ENCODE measurements around the gene TRIM71.

The TRIM71 gene

DNA sequence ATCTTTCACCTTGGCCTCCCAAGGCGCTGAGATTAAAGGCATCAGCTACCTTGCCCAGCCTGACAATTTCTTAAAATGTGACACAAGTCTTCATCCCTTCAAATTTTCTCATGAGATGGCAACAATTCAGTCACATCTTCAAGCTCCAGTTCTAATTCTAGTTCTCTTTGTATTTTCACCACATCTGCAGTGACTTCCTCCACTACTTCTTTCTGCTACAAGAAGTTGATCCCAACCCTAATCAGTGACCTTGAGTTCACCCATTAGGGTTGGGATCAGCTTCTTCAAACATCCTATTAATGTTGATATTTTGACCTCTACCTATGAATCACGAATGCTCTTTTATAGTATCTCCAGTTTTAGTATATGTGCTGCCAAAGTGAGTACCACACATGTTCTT, 59.8 kb downstream of the TRIM71 start:
- no peaks in the 10 kb centered on the region for H3K36me3 ChIP-seq (ENCODE audit: control insufficient read depth, insufficient read depth, low read length)
- H3K4me3 ChIP-seq (ENCODE audit: low read length): no peak overlapping the region
- no peak overlapping the region for H3K27ac ChIP-seq (ENCODE audit: low read depth, low read length)
- no peak overlapping the region for H3K9ac ChIP-seq (ENCODE audit: low read length)
- H3K4me1 ChIP-seq (ENCODE audit: control insufficient read depth, insufficient read depth, low read length): peaks cover 11% of the 10 kb centered on the region
- no peaks in the 10 kb centered on the region for H3K27me3 ChIP-seq (ENCODE audit: control insufficient read depth, insufficient read depth, low read length)

- no peak overlapping the region for H3K9ac ChIP-seq (ENCODE audit: low read length)
- H3K27ac ChIP-seq (ENCODE audit: low read depth, low read length): no peak overlapping the region
- no peaks in the 10 kb centered on the region for H3K4me1 ChIP-seq (ENCODE audit: control insufficient read depth, insufficient read depth, low read length)
- H3K4me3 ChIP-seq (ENCODE audit: low read length): no peak overlapping the region
- no peaks in the 10 kb centered on the region for H3K36me3 ChIP-seq (ENCODE audit: control insufficient read depth, insufficient read depth, low read length)
- no peaks in the 10 kb centered on the region for H3K27me3 ChIP-seq (ENCODE audit: control insufficient read depth, insufficient read depth, low read length)
Observed at GRCh38 chr3:32880225-32880624, 62.4 kb downstream of the TRIM71 start.

- H3K27ac ChIP-seq (ENCODE audit: low read depth, low read length): no peak overlapping the region
- H3K4me3 ChIP-seq (ENCODE audit: low read length): no peak overlapping the region
- no peaks in the 10 kb centered on the region for H3K36me3 ChIP-seq (ENCODE audit: control insufficient read depth, insufficient read depth, low read length)
- H3K27me3 ChIP-seq (ENCODE audit: control insufficient read depth, insufficient read depth, low read length): no peaks in the 10 kb centered on the region
- no peaks in the 10 kb centered on the region for H3K4me1 ChIP-seq (ENCODE audit: control insufficient read depth, insufficient read depth, low read length)
- H3K9ac ChIP-seq (ENCODE audit: low read length): no peak overlapping the region
Observed at GRCh38 chr3:32881624-32882023, 63.8 kb downstream of the TRIM71 start.

DNA sequence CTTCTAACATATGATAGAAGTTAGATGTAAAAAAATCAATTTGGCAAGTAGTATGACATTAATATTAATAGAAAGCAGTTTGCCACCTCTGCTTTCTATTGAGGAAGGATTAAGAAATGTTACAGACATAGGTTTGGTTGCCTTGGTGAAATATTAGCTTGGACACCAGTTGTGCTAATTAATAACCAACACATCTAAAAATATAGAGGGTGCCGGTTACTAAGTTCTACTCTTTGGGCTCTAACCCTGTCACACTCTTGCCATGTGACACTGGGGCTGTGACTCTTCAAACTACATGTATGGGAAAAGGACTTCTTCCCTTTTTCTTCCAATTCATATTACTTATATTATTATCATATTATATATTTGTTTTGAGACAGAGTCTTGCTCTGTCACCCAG, 64.4 kb downstream of the TRIM71 start:
- H3K36me3 ChIP-seq (ENCODE audit: control insufficient read depth, insufficient read depth, low read length): no peaks in the 10 kb centered on the region
- H3K4me1 ChIP-seq (ENCODE audit: control insufficient read depth, insufficient read depth, low read length): no peaks in the 10 kb centered on the region
- H3K27me3 ChIP-seq (ENCODE audit: control insufficient read depth, insufficient read depth, low read length): no peaks in the 10 kb centered on the region
- no peak overlapping the region for H3K9ac ChIP-seq (ENCODE audit: low read length)
- H3K4me3 ChIP-seq (ENCODE audit: low read length): no peak overlapping the region
- H3K27ac ChIP-seq (ENCODE audit: low read depth, low read length): no peak overlapping the region

DNA sequence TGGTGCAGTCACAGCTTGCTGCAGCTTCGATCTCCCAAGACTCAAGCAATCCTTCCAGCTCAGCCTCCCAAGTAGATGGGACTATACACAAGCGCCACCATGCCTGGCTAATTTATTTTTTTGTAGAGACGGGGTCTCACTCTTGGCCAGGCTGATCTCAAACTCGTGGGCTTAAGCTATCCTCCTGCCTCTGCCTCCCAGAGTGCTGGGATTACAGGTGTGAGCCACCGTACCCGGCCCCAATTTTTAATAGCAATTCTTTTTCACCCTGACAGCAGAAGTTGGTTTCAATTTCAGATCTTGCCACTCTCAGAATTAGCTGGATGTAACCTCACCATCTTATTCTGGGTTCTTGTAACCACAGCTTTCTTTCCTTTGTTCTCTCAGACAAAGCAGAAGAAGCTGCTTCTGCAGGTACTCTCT, 64.8 kb downstream of the TRIM71 start:
- no peak overlapping the region for H3K27ac ChIP-seq (ENCODE audit: low read depth, low read length)
- H3K4me1 ChIP-seq (ENCODE audit: control insufficient read depth, insufficient read depth, low read length): no peaks in the 10 kb centered on the region
- no peak overlapping the region for H3K9ac ChIP-seq (ENCODE audit: low read length)
- no peaks in the 10 kb centered on the region for H3K36me3 ChIP-seq (ENCODE audit: control insufficient read depth, insufficient read depth, low read length)
- H3K27me3 ChIP-seq (ENCODE audit: control insufficient read depth, insufficient read depth, low read length): no peaks in the 10 kb centered on the region
- H3K4me3 ChIP-seq (ENCODE audit: low read length): no peak overlapping the region

DNA sequence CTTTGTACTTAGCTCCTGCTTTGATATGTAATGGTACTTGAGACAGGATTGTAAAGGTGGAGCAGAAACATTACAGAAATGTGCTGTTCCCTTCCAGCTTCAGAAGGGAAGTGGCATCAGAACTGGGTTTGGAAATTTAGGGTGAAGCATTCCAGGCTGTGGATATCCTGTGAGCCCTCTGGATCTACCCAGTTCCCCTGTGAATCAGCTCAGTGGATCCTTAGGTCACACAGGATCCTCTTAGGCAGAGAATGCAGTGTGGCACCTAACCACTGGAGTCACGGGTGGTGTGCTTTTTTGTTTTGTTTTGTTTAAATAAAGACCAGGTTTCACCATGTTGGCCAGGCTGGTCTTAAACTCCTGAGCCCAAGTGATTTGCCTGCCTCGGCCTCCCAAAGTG, 66.0 kb downstream of the TRIM71 start:
- no peaks in the 10 kb centered on the region for H3K36me3 ChIP-seq (ENCODE audit: control insufficient read depth, insufficient read depth, low read length)
- H3K4me1 ChIP-seq (ENCODE audit: control insufficient read depth, insufficient read depth, low read length): no peaks in the 10 kb centered on the region
- no peaks in the 10 kb centered on the region for H3K27me3 ChIP-seq (ENCODE audit: control insufficient read depth, insufficient read depth, low read length)
- H3K4me3 ChIP-seq (ENCODE audit: low read length): no peak overlapping the region
- H3K27ac ChIP-seq (ENCODE audit: low read depth, low read length): no peak overlapping the region
- H3K9ac ChIP-seq (ENCODE audit: low read length): no peak overlapping the region

DNA sequence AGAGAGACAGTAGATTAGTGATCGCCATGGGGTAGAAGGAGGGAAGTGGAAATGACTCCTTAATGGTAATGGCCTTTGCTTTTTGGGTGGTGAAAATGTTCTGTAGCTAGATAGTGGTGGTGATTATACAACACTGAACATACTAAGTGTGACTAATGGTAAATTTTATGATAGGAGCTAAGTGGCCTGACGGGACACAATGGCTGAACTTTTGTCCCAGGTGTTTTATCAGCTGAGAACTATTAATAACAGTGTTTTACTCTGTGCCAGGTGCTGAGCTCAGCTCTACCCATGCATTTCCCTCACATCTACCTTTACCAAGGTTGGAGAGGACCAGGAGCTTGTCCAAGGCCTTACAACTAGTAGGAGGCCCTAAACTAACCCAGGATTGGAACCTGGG, 66.8 kb downstream of the TRIM71 start:
- Histone ChIP-seq H3K4me3 (ENCODE audit: low read length) (no peak overlapping the region), H3K27me3 (ENCODE audit: control insufficient read depth, insufficient read depth, low read length) (no peaks in the 10 kb centered on the region), H3K27ac (ENCODE audit: low read depth, low read length) (no peak overlapping the region), H3K9ac (ENCODE audit: low read length) (no peak overlapping the region), H3K36me3 (ENCODE audit: control insufficient read depth, insufficient read depth, low read length) (no peaks in the 10 kb centered on the region), H3K4me1 (ENCODE audit: control insufficient read depth, insufficient read depth, low read length) (no peaks in the 10 kb centered on the region)

DNA sequence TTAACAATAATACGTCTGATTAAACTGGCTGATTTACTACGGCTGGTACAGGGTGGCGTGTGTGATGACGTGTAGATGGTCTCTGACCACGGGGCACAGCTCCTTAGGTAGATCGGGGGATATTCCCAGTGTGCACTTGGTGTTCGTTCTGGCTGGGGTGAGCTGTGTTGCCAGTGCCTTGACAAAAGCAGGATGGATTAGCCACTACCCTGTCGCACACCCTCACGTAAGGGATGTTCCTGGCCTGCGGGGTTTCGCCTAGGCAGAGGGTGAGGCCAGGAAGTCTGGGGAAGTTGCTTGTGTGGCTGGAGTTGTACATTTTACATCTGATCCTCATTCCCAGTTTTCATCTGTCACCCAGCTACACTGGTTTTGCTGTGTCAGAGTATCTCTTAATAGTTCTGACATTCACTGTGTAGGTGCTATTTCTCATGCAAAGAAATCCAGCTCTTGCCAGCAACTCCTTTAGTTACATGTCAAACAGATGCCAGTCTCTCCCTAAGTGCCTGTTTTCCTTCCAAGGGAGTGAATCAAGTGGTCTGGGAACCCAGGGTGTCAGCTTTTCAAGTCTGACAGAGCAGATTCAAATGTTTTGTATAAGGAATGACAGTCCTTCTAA, 67.6 kb downstream of the TRIM71 start:
- Histone ChIP-seq H3K4me1 (ENCODE audit: control insufficient read depth, insufficient read depth, low read length) (no peaks in the 10 kb centered on the region), H3K27me3 (ENCODE audit: control insufficient read depth, insufficient read depth, low read length) (no peaks in the 10 kb centered on the region), H3K9ac (ENCODE audit: low read length) (no peak overlapping the region), H3K36me3 (ENCODE audit: control insufficient read depth, insufficient read depth, low read length) (no peaks in the 10 kb centered on the region), H3K27ac (ENCODE audit: low read depth, low read length) (no peak overlapping the region), H3K4me3 (ENCODE audit: low read length) (no peak overlapping the region)

DNA sequence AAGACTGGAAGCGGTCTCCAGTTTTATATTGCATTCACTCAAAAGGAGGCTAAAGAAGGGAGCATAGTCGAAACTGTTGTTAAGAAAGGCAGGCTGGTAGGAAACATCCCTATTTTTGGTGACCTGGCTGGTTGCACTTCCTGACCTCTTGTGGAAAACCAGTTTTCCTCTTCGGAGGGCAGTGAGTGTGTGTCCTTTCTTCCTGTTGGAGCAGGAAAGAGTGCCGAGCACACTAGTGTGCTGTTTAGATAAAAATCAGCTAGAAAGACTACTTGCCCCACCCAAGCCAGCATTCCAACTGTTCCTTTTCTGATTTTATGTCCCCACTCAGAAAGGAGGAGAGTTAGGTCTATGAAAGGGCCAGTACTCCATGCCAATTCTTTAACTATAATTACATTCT, 68.5 kb downstream of the TRIM71 start:
- Histone ChIP-seq H3K27ac (ENCODE audit: low read depth, low read length) (no peak overlapping the region), H3K4me3 (ENCODE audit: low read length) (no peak overlapping the region), H3K36me3 (ENCODE audit: control insufficient read depth, insufficient read depth, low read length) (no peaks in the 10 kb centered on the region), H3K4me1 (ENCODE audit: control insufficient read depth, insufficient read depth, low read length) (no peaks in the 10 kb centered on the region), H3K9ac (ENCODE audit: low read length) (no peak overlapping the region), H3K27me3 (ENCODE audit: control insufficient read depth, insufficient read depth, low read length) (no peaks in the 10 kb centered on the region)

DNA sequence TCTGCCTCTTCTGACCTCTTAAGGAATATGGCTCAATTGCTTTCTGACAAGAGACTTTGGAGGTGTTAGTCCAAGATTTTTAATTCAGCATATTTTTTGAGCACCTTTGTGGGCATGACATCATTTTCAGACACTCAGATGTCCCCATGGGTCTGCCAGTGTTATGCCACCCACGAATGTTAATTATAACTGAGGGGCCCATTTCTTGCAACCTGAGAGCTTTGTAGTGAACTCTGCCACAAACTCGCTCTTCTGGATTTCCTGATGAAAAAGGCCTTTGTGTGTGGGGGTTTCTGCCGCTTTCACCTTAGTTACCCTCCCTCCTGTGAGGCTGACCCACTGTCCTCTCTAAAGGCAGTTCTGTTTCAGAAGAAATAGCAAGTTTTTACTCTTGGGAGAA, 69.1 kb downstream of the TRIM71 start:
- H3K27ac ChIP-seq (ENCODE audit: low read depth, low read length): no peak overlapping the region
- no peaks in the 10 kb centered on the region for H3K27me3 ChIP-seq (ENCODE audit: control insufficient read depth, insufficient read depth, low read length)
- H3K9ac ChIP-seq (ENCODE audit: low read length): no peak overlapping the region
- H3K4me1 ChIP-seq (ENCODE audit: control insufficient read depth, insufficient read depth, low read length): no peaks in the 10 kb centered on the region
- no peaks in the 10 kb centered on the region for H3K36me3 ChIP-seq (ENCODE audit: control insufficient read depth, insufficient read depth, low read length)
- H3K4me3 ChIP-seq (ENCODE audit: low read length): no peak overlapping the region

DNA sequence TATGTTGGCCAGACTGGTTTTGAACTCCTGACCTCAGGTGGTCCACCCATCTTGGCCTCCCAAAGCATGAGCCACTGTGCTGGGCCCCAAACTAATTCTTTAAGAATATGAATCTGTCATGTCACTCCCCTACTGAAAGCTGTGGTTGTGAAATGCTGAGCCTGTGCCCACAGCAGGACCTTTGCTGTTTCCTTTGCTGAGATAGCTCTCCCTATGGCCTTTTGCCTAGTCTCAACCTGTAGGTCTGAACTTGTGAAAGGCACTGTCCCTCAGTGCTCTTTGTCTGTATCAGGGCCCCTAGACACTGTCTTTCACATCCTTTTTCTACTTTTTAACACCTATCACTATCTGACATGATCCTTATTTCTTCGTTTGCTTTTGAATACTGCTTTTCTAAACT, 70.9 kb downstream of the TRIM71 start:
- Histone ChIP-seq H3K36me3 (ENCODE audit: control insufficient read depth, insufficient read depth, low read length) (no peaks in the 10 kb centered on the region), H3K4me1 (ENCODE audit: control insufficient read depth, insufficient read depth, low read length) (no peaks in the 10 kb centered on the region), H3K27ac (ENCODE audit: low read depth, low read length) (no peak overlapping the region), H3K27me3 (ENCODE audit: control insufficient read depth, insufficient read depth, low read length) (no peaks in the 10 kb centered on the region), H3K9ac (ENCODE audit: low read length) (no peak overlapping the region), H3K4me3 (ENCODE audit: low read length) (no peak overlapping the region)

GRCh38 chr3:32890420-32891276, 72.9 kb downstream of the TRIM71 start:
- no peaks in the 10 kb centered on the region for H3K27me3 ChIP-seq (ENCODE audit: control insufficient read depth, insufficient read depth, low read length)
- no peak overlapping the region for H3K27ac ChIP-seq (ENCODE audit: low read depth, low read length)
- H3K4me1 ChIP-seq (ENCODE audit: control insufficient read depth, insufficient read depth, low read length): no peaks in the 10 kb centered on the region
- no peak overlapping the region for H3K4me3 ChIP-seq (ENCODE audit: low read length)
- no peak overlapping the region for H3K9ac ChIP-seq (ENCODE audit: low read length)
- H3K36me3 ChIP-seq (ENCODE audit: control insufficient read depth, insufficient read depth, low read length): no peaks in the 10 kb centered on the region

DNA sequence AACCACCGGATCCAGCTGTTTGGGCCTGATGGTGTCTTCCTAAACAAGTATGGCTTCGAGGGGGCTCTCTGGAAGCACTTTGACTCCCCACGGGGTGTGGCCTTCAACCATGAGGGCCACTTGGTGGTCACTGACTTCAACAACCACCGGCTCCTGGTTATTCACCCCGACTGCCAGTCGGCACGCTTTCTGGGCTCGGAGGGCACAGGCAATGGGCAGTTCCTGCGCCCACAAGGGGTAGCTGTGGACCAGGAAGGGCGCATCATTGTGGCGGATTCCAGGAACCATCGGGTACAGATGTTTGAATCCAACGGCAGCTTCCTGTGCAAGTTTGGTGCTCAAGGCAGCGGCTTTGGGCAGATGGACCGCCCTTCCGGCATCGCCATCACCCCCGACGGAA, 73.6 kb downstream of the TRIM71 start:
- Histone ChIP-seq H3K36me3 (ENCODE audit: control insufficient read depth, insufficient read depth, low read length) (no peaks in the 10 kb centered on the region), H3K27me3 (ENCODE audit: control insufficient read depth, insufficient read depth, low read length) (no peaks in the 10 kb centered on the region), H3K9ac (ENCODE audit: low read length) (no peak overlapping the region), H3K27ac (ENCODE audit: low read depth, low read length) (no peak overlapping the region), H3K4me3 (ENCODE audit: low read length) (no peak overlapping the region), H3K4me1 (ENCODE audit: control insufficient read depth, insufficient read depth, low read length) (no peaks in the 10 kb centered on the region)
